Measurements from ENCODE around the gene KANTR.

Gene KANTR

DNA sequence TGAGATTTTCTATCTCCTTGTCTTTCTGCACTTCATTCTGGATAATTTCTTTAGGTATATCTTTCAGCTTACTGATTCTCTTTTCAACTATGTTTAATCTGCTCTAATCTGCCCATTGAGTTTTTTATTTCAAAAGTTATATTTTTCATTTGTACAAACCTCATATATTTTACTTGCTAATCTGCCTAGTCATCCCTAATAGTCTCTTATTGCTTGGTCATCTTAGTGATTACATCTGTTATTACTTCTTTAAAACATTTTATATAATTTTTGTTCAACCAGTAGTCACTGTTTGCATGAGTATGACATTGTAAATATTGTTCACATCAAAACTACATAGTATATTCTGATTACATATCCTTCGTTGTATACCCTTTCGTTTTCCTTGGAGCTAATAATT lies 32.4 kb downstream of the KANTR start:
- H3K36me3 ChIP-seq (replicated peaks; ENCODE audit: low read depth, low read length), result peaks cover 3% of the 10 kb centered on the region
- no peaks in the 10 kb centered on the region for H4K20me1 ChIP-seq (ENCODE audit: insufficient read depth, low read length)
- H3K27me3 ChIP-seq (ENCODE audit: low read depth, low read length), result no peaks in the 10 kb centered on the region
- H3K4me1 ChIP-seq (ENCODE audit: low read length), result no peaks in the 10 kb centered on the region
- no peak overlapping the region for H2AFZ ChIP-seq (ENCODE audit: low read depth, low read length)
- H3K27ac ChIP-seq (ENCODE audit: low read length), result no peak overlapping the region
- H3K9ac ChIP-seq (ENCODE audit: low read length), result no peak overlapping the region
- H3K4me2 ChIP-seq (ENCODE audit: low read length), result no peak overlapping the region
- no peak overlapping the region for H3K4me3 ChIP-seq (ENCODE audit: low read length)
- H3K79me2 ChIP-seq (ENCODE audit: low read length), result no peaks in the 10 kb centered on the region; the same call in 1 of the 2 replicates
- TF ChIP-seq, protein P1, sequence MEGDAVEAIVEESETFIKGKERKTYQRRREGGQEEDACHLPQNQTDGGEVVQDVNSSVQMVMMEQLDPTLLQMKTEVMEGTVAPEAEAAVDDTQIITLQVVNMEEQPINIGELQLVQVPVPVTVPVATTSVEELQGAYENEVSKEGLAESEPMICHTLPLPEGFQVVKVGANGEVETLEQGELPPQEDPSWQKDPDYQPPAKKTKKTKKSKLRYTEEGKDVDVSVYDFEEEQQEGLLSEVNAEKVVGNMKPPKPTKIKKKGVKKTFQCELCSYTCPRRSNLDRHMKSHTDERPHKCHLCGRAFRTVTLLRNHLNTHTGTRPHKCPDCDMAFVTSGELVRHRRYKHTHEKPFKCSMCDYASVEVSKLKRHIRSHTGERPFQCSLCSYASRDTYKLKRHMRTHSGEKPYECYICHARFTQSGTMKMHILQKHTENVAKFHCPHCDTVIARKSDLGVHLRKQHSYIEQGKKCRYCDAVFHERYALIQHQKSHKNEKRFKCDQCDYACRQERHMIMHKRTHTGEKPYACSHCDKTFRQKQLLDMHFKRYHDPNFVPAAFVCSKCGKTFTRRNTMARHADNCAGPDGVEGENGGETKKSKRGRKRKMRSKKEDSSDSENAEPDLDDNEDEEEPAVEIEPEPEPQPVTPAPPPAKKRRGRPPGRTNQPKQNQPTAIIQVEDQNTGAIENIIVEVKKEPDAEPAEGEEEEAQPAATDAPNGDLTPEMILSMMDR (IDR thresholded peaks at IDR 0.05; ENCODE audit: low read depth, low read length), result no peak
- no peak for TF ChIP-seq EZH2phosphoT487 (IDR thresholded peaks at IDR 0.05; ENCODE audit: low read depth)
- no peaks in the 10 kb centered on the region for H3K9me3 ChIP-seq (ENCODE audit: insufficient read depth, low read length)

DNA sequence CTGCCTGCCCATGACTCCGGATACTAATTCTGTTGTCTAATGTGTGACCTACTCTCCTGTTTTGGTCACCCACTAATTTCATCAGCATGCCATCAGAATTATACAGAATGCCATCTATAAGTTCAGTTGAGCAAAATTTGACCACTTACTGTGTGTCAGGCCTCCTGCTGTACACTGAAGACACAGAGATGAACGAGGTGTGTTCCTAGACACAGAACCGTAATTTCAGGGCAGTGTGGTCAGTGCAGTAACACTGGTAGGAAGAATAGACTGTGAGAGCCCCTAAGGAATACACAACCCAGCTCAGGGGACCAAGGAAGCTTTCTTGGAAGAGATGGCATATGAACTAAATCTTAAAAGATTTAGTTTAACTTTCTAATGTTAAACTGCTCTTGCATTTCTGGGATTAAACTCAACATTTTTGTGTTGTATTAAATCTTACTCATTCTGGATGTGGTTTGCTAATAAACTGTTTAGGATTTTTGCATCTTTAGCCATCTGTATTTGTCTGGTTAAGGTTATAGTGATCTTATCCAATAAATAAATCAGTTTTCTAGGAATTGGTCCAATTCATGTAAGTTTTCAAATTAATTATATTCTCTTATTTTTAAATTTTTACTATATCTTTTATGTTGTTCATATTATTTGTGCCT lies 34.3 kb downstream of the KANTR start:
- Histone ChIP-seq H3K36me3 (replicated peaks; ENCODE audit: low read depth, low read length) (peaks cover 3% of the 10 kb centered on the region), H3K9me3 (ENCODE audit: insufficient read depth, low read length) (no peaks in the 10 kb centered on the region), H3K9ac (ENCODE audit: low read length) (no peak overlapping the region), H3K79me2 (ENCODE audit: low read length) (no peaks in the 10 kb centered on the region; the same call in 1 of the 2 replicates), H3K27ac (ENCODE audit: low read length) (no peak overlapping the region), H3K4me2 (ENCODE audit: low read length) (no peak overlapping the region), H2AFZ (ENCODE audit: low read depth, low read length) (no peak overlapping the region), H3K4me1 (ENCODE audit: low read length) (no peaks in the 10 kb centered on the region), H3K27me3 (ENCODE audit: low read depth, low read length) (no peaks in the 10 kb centered on the region), H3K4me3 (ENCODE audit: low read length) (no peak overlapping the region), H4K20me1 (ENCODE audit: insufficient read depth, low read length) (no peaks in the 10 kb centered on the region)
- no peak for TF ChIP-seq EZH2phosphoT487 (IDR thresholded peaks at IDR 0.05; ENCODE audit: low read depth)
- TF ChIP-seq, protein P1 (IDR thresholded peaks at IDR 0.05; ENCODE audit: low read depth, low read length), result no peak

DNA sequence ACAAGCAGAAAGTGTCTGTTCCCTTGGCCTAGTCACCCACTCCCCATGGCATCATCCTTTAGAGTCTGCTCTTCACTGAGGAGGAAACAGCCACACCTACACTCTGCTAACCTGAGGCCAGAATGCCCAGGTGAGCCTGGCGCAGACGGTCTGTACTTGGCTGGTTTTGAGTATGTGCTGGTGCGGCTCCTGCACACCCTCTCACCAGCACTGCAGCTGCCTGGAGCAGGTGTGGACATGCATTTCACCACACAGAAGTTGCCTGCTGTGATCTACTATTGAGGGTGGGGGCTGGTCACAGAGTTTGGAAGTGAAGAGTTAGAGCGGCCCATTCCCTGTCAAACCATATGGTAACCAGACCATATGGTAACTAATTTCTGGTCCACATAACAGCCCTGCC lies 39.5 kb downstream of the KANTR start:
- H3K9ac ChIP-seq (ENCODE audit: low read length), result no peak overlapping the region
- H3K79me2 ChIP-seq (ENCODE audit: low read length), result no peaks in the 10 kb centered on the region
- H3K4me3 ChIP-seq (ENCODE audit: low read length), result no peak overlapping the region
- no peaks in the 10 kb centered on the region for H3K4me1 ChIP-seq (ENCODE audit: low read length)
- no peaks in the 10 kb centered on the region for H4K20me1 ChIP-seq (ENCODE audit: insufficient read depth, low read length)
- no peaks in the 10 kb centered on the region for H3K9me3 ChIP-seq (ENCODE audit: insufficient read depth, low read length)
- TF ChIP-seq, protein P1 (IDR thresholded peaks at IDR 0.05; ENCODE audit: low read depth, low read length), result no peak
- TF ChIP-seq EZH2phosphoT487 (IDR thresholded peaks at IDR 0.05; ENCODE audit: low read depth), result no peak
- no peak overlapping the region for H2AFZ ChIP-seq (ENCODE audit: low read depth, low read length)
- H3K36me3 ChIP-seq (replicated peaks; ENCODE audit: low read depth, low read length), result no peaks in the 10 kb centered on the region
- H3K27ac ChIP-seq (ENCODE audit: low read length), result no peak overlapping the region
- no peak overlapping the region for H3K4me2 ChIP-seq (ENCODE audit: low read length)
- H3K27me3 ChIP-seq (ENCODE audit: low read depth, low read length), result no peaks in the 10 kb centered on the region

DNA sequence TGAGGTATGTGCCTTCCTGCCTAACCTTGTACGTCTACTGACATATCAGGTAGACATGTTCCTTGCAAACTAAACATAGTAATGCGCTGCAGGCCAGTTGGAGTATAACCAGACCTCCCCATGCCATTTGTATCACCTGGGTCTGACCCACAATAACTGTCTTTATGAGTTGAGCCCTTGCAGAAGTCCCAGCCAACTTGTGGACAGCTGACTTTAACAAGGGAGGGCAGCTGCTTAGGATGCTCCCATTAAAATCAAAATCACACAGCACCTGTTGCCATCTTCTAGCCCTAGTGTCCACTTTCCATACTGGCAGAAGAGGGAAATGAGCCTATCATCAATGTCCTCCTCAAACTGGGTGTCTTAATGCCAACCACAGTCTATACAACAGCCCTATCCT lies 41.6 kb downstream of the KANTR start:
- Histone ChIP-seq H3K9me3 (ENCODE audit: insufficient read depth, low read length) (no peaks in the 10 kb centered on the region), H2AFZ (ENCODE audit: low read depth, low read length) (no peak overlapping the region), H3K9ac (ENCODE audit: low read length) (no peak overlapping the region), H3K27ac (ENCODE audit: low read length) (no peak overlapping the region), H3K36me3 (replicated peaks; ENCODE audit: low read depth, low read length) (no peaks in the 10 kb centered on the region), H3K4me2 (ENCODE audit: low read length) (no peak overlapping the region), H3K4me3 (ENCODE audit: low read length) (no peak overlapping the region), H4K20me1 (ENCODE audit: insufficient read depth, low read length) (no peaks in the 10 kb centered on the region), H3K4me1 (ENCODE audit: low read length) (no peaks in the 10 kb centered on the region), H3K27me3 (ENCODE audit: low read depth, low read length) (no peaks in the 10 kb centered on the region), H3K79me2 (ENCODE audit: low read length) (no peaks in the 10 kb centered on the region)
- TF ChIP-seq, protein P1 (IDR thresholded peaks at IDR 0.05; ENCODE audit: low read depth, low read length), result no peak
- TF ChIP-seq EZH2phosphoT487 (IDR thresholded peaks at IDR 0.05; ENCODE audit: low read depth), result no peak

All from OCI-LY3 (cell line).